GM18511 (cell line): Measurements from ENCODE around the gene SLC35F1.

Source experiments
- ATAC-seq: cut with Tn5 transposase; IDR thresholded peaks from one replicate; pipeline ENCODE4 v1.9.1; 2021; ENCODE audit warnings: mild to moderate bottlenecking, moderate library complexity; ENCODE audit not compliant: unreplicated experiment

SLC35F1 gene

GRCh38 chr6:118335325-118335816 lies 428.3 kb downstream of the SLC35F1 start:
- no peak for ATAC-seq

- ATAC-seq, result no peak
These were observed 437.1 kb downstream of the SLC35F1 start for GRCh38 chr6:118344014-118344670.

GRCh38 chr6:118350881-118351430 lies 443.9 kb downstream of the SLC35F1 start:
- no peak for ATAC-seq

GRCh38 chr6:118353564-118353963 lies 446.5 kb downstream of the SLC35F1 start:
- ATAC-seq, result no peak

GRCh38 chr6:118354641-118355040 lies 447.6 kb downstream of the SLC35F1 start:
- peak; percentile 98 for ATAC-seq

- ATAC-seq, result no peak
These were observed 449.0 kb downstream of the SLC35F1 start for GRCh38 chr6:118356054-118356453.

- no peak for ATAC-seq
These were observed 449.6 kb downstream of the SLC35F1 start for GRCh38 chr6:118356686-118357085.
